Endometrial microvascular endothelial cells (primary cell): ENCODE measurements around the gene BLOC1S6. TPM values are rescaled to one million over a fixed set of nuclear protein-coding genes. Genes with fewer than 3 reads are reported as not detected.

Experiments
- in situ Hi-C: cut with HindIII; loops from 2 replicates; pipeline ENCODE4 v1.10.0; 2017; ENCODE audit warnings: low sequenced_read_pairs, low pct_unique_long_range_greater_than_20kb; ENCODE audit errors: inconsistent ontology term
- total RNA-seq: library from RNA; depleted of rRNA; stranded (reverse); fragments of >200 nt; gene quantifications from one replicate; pipeline ENCODE4 v1.2.3, GENCODE V29; 2015; ENCODE audit errors: inconsistent ontology term

Gene BLOC1S6
- total RNA-seq, 1 donor from 2014 or later, result 44.7 TPM

DNA sequence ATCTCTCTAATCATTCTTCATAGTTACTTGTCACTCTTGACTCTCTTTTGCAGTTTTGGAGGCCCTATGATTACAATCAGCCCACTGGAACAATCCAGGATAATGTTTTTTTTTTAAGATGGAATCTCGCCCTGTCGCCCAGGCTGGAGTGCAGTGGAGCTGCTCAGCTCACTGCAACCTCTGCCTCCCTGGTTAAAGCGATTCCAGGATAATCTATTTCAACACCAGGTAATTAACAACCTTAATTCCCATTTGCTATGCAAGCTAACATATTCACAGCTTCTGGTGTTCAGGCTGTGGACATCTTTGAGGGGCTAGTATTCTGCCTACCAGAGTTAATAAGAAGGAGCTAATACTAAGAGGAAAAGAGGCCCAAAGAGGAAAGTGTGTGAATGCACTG lies 1.1 kb upstream of the BLOC1S6 start:
- in situ Hi-C loops, result no loop called here

DNA sequence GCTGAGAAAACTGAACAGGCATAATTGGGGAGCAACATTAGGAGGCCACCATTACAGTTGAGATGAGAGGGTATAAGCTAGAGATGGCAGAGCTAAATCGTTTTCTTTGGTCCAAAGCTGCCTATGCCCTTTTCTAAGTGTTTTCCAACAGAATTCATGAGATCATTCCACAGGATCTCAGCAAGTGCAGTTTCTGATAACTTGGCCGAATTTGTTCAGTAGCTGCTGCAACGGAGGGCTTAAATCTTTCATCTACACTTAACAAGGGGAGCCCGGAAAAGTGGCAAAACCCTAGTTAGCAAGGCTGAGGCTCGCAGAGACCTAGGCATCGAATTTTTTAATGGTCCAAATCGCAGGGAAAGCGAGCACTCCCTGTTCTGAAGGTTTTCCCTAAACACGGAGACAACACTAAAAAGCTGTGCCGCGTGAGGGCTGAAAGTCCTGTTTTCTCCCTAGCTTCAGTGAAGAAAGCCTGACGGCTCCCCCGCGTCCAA lies 531 bp upstream of the BLOC1S6 start:
- in situ Hi-C loops, result no loop called here

GRCh38 chr15:45587863-45588170 lies 638 bp downstream of the BLOC1S6 start:
- in situ Hi-C loops, result no loop called here

DNA sequence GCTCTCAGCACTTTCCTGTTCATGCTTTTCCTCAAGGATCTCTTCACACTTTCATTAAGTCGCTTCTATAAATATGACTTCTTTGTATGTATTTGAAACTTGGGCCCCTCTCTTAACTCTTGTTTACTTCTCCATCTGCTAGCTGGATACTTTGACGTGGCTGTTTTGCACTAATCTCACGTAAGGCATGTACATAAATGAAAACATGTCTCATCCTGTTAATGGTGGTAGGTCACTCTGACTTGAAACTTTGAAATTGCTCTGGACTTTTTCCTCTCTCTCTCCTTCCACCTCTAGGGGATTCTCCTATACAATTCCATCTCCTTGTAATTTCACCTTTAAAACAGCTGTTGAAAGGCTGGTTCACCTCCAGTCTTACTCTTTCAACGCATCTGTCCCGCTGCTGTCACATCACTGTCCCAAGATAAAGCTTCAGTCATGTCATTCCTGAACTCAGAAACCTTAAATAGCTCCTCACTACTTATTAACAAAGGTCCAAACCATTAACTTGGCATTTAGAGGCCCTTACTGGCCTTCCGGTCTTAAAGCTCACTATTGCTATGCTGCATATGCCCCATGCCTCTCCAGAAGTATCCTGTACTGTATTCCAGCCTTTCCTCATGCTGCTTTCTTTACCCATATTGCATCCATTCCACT lies 1.2 kb downstream of the BLOC1S6 start:
- in situ Hi-C loops, result no loop called here

GRCh38 chr15:45589256-45589655 lies 2.1 kb downstream of the BLOC1S6 start:
- in situ Hi-C loops, result no loop called here

DNA sequence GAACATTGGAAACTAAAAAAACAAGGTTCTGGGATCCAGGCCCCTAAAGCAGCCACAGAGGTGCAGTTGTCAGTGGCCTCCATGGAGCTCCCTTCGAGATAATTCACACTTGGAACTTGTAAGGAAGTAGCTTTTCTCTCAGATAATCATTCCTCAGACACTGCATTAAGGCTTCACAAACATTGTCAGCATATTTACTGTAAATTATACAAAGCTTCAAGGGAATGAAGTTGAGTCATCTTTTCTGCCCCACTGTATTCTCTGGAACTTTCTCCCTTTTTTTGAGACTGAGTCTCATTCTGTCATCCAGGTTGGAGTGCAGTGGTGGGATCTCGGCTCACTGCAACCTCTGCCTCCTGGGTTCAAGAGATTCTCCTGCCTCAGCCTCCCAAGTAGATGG lies 7.1 kb downstream of the BLOC1S6 start:
- in situ Hi-C loops, result no loop called here

DNA sequence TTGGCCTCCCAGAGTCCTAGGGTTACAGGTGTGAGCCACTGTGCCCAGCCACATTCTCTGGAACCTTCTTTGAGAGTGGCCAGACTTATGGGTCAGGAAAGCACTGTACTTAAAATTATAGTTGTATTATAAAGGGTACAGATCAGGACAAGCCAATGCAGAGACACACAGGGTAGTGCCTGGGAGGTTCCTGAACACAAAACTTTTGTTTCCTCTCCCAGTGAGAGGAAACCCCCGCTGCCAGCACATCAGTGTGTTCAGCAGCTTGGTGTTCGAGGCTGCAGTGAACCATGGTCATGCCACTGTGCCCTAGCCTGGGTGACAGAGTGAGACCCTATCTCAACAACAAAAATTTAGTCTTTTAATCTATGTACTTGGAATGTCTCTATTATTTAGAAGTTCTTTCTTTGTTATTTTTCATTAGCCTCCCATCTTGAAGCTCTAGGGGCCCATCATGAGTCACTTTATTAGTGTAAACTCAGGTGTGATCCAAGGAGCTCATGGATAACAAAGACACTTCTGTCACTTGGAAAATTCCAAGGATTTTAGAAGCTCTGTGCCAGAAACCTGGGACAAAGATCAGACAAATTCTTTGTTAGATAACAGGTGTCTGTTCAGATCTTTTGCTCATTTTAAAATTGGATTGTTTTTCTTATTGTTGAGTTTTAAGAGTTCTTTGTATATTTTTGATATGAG lies 7.8 kb downstream of the BLOC1S6 start:
- in situ Hi-C loops, result no loop called here

GRCh38 chr15:45603881-45604280 lies 16.7 kb downstream of the BLOC1S6 start:
- in situ Hi-C loops, result no loop called here

DNA sequence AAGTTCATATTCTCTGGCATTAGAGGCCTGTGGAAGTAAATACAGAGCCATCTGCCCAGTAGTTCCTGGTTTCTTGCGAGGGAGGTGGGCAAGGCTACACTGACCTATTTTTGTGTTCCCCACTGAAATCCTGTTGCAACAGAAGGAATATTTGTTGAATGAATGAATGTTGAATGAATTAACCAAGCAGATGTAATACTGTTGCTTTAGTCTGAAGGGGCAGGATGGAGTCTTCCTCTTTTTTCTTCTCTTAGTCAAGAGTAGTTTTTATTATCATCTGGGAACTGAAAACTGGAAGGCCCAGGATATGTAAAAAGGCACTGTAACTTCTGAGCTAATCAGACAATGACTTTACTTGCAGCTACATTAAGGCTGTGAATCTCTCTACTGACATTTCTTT lies 17.1 kb downstream of the BLOC1S6 start:
- in situ Hi-C loops, result no loop called here

DNA sequence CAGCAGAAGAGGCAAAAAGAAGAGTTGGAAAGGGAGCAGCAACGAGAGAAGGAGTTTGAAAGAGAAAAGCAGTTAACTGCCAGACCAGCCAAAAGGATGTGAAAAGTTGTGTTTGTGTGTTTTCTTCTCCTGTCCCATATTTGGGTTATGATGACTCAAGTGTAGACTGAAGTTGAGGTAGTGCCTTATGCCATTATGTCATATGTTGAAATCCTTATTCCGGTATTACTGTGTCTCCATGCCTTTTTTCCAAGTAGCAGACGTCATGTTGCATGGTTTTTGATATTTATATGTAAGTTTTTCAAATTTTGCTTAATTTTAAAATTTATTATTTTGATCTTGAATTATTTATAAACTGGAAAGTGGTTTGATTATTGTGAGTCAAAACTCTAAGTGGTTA lies 19.2 kb downstream of the BLOC1S6 start:
- in situ Hi-C loops, result no loop called here

DNA sequence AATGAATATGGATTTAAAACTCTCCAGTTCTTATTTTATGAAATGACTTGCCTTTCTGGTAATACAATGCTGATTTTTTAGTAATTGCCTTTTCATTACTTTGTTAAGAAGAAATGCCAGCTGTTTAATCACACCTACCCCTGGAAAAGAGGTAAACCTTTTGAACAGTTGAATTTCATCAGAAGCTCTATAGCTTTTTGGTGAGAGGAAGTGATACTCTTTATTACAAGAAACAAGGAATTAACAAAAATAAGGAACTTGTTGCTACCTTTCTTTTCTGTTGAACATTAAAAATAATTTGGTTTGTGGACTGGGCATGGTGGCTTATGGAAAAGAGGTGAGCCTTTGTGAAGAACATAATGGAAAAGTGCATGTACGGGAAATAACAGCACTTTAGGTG lies 19.7 kb downstream of the BLOC1S6 start:
- in situ Hi-C loops, result no loop called here

- in situ Hi-C loops, result no loop called here
These were observed 24.1 kb downstream of the BLOC1S6 start for GRCh38 chr15:45611305-45611704.

DNA sequence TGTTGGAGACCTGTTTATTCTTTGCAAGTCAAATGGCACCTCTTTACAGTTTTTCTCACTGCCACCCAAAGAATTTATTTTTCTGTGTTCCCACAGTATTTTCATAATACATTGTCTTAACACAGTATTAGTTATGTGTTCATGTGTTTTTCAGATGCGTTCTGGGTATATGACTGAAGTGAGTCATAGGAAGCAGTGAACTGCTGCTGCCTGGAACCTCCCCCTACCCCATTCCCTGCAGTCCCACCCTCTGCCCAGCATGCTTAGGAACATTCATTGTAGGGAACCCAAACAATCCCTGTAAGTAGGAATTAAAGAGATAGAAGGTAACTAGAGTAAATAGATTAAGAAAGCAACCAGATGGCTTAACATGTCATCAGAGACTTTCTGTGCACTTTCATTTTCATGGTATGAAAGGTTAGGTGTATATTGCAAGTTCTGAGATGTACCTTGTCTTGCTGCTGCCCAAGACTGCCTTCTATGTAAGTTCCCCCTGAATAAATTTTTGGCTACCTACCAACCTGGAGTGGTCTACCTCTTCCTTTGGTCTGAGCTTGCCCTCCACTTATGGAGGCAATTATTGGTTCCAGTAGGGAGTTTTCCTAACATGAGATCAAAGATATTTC lies 25.7 kb downstream of the BLOC1S6 start:
- in situ Hi-C loops, result no loop called here

DNA sequence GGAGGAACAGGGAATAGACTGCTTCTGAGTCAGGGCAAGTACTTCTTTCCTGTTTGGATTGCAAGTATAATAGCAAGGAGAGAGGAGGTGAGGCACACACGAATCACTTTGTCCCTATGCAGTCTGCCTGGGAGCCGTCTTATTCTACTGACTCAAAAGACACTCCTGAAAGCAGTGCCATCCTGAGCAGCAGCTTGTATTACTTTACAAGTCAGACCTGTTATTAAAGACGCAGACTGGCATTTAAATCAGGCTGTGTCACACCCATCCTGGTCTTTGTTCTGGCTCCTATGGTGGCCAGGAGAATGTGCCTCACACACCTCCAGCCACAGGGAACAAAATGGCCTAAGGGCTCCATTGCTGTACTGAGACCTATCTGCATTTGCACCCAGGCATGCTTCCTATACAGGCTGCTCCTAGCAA lies 29.7 kb downstream of the BLOC1S6 start:
- in situ Hi-C loops, result no loop called here

- in situ Hi-C loops, result no loop called here
These were observed 31.6 kb downstream of the BLOC1S6 start for GRCh38 chr15:45618813-45619212.

DNA sequence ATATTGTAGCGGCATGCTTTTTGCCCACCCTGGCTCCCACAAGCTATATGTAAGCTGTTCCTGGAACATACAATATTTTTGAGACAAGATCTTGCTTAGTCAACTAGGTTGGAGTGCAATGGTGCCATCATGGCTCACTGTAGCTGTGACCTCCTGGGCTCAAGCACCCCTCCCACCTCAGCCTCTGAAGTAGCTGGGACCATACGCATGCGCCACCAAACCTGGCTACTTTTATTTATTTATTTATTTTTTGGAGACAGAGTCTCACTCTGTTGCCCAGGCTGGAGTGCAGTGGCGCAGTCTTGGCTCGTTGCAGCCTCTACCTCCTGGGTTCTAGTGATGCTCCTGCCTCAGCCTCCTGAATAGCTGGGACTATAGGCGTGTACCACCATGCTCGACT lies 41.0 kb downstream of the BLOC1S6 start:
- in situ Hi-C loops, result no loop called here

DNA sequence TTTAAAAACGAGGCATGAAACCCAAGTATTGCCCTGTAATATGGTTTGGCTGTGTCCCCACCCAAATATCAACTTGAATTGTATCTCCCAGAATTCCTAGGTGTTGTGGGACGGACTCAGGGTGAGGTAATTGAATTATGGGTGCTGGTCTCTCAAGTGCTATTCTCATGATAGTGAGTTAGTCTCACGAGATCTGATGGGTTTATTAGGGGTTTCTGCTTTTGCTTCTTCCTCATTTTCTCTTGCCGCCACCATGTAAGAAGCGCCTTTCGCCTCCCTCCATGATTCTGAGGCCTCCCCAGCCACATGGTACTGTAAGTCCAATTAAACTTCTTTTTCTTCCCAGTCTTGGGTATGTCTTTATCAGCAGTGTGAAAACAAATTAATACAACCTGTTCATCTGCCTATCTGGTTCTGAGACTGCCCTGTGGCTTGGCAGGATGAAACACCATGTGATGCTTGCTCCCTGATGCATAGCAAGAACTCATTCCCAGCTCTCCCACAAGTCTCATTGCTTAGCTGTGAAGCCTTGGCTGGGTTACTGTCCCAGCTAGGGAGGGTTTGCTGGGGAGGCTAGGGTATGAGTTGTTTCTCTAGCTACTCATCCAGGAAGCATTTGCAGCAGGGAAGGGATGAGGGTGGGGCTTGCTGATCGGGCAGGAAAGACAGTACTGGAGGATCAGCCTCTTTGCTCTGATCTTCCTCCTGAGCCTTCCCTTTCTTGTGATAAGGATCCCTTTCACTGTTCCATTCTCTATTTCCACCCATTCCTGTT lies 43.9 kb downstream of the BLOC1S6 start:
- in situ Hi-C loops, result no loop called here

DNA sequence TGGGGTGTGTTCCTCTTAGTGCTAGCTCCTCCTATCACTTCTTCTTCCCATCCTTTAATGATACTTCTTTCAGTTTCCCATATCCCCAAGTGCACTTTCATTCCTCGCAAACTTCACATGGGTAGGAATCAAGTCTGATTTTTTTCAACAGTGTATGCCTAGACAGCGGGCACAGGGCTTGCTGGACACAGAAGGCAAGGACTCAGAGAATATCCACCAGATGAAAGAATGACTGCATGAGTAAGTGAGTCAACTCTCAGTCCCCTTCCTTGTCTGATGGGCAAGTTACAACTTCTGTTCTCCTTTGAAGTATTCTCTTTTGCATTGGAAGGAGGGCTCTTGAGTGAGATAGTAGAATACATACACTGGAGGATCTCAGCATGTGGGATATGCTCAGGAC lies 44.6 kb downstream of the BLOC1S6 start:
- in situ Hi-C loops, result no loop called here

DNA sequence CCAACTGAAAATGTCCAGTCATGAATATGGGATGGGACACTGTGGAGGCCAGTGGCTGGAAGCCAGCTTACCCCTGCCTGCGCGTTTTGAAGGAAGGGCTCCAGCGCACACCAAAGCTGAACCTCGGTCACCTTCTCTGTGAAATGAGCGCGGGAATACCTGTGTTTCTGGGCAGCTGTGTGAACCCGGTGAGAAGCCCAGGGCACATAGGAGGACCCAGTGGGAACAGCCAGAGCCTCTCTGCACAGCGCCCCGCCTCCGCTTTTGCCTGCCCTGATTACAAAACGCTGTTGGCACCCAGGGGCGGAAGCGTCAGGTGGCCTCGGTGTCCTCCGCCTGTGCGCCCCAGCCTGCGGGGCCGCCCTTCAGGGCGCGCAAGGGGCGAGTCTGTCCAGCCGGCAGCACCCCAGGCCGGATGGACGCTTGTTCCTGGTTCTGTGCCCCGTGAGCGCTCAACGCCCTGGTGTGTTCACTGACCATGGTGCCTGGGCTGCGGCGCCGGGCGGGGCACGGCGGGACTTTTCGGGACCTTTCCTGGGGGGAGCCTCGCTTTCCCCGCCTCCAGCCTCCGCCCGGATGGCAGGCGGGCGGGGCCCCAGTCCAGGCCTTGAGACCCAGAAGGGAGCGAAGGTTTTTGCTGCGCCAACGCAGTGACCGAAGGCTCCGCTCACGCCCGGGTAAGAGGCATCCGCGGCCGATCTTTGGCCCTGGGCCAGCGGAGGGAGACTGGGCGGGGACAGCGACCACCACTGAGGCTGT lies 47.4 kb downstream of the BLOC1S6 start, which contains the start of gene SQOR:
Gene SQOR (plus strand): TSS at position 598 of the 759 bp plus-strand sequence. CDS start 23,895 bp downstream, outside the sequence.
- in situ Hi-C loops, result no loop called here
